Endodermal cell (in vitro differentiated cells): ENCODE results near the gene SIM2. TPM values are rescaled to one million over a fixed set of nuclear protein-coding genes. Genes with fewer than 3 reads are reported as not detected.

ENCODE experiments used
- DNase-seq: peaks from one replicate; pipeline ENCODE4 v3.0.0-alpha.2; 2017
- H3K27ac ChIP-seq: 2 replicates; pipeline ENCODE4 v1.5.1; 2013; ENCODE audit warnings: mild to moderate bottlenecking, low read depth, low read length, moderate library complexity
- H3K27me3 ChIP-seq: 2 replicates; pipeline ENCODE4 v1.6.1; 2013; ENCODE audit warnings: mild to moderate bottlenecking, low read length, moderate library complexity; ENCODE audit not compliant: insufficient read depth, control insufficient read depth, poor library complexity, severe bottlenecking
- H3K36me3 ChIP-seq: 2 replicates; pipeline ENCODE4 v1.7.0; 2013; ENCODE audit warnings: mild to moderate bottlenecking, low read length, moderate library complexity; ENCODE audit not compliant: control insufficient read depth, insufficient read depth
- H3K4me1 ChIP-seq: one replicate; pipeline ENCODE4 v1.7.0; 2013; ENCODE audit warnings: low read length; ENCODE audit not compliant: control insufficient read depth, insufficient read depth
- H3K4me3 ChIP-seq: 2 replicates; pipeline ENCODE4 v1.5.1; 2013; ENCODE audit warnings: mild to moderate bottlenecking, low read length, moderate library complexity
- H3K9ac ChIP-seq: 2 replicates; pipeline ENCODE4 v1.6.1; 2013; ENCODE audit warnings: mild to moderate bottlenecking, low read length, moderate library complexity; ENCODE audit not compliant: poor library complexity, severe bottlenecking; ENCODE audit errors: extremely low read depth
- H3K9me3 ChIP-seq: 2 replicates; pipeline ENCODE4 v1.6.1; 2013; ENCODE audit warnings: mild to moderate bottlenecking, low read length, moderate library complexity; ENCODE audit not compliant: control insufficient read depth
- H3K27ac Mint-ChIP-seq: 2 replicates; pipeline ENCODE4 v1.8.0; 2020; ENCODE audit warnings: mixed read lengths
- H3K27me3 Mint-ChIP-seq: 2 replicates; pipeline ENCODE4 v1.8.0; 2021; ENCODE audit warnings: mild to moderate bottlenecking, mixed read lengths; ENCODE audit not compliant: insufficient read depth
- H3K36me3 Mint-ChIP-seq: 2 replicates; pipeline ENCODE4 v1.8.0; 2020; ENCODE audit warnings: low read depth, mixed read lengths
- H3K4me1 Mint-ChIP-seq: 2 replicates; pipeline ENCODE4 v1.8.0; 2020; ENCODE audit warnings: mixed read lengths
- H3K4me3 Mint-ChIP-seq: 2 replicates; pipeline ENCODE4 v1.8.0; 2020; ENCODE audit warnings: mild to moderate bottlenecking, moderate library complexity, mixed read lengths
- H3K9me3 Mint-ChIP-seq: 2 replicates; pipeline ENCODE4 v1.8.0; 2020; ENCODE audit warnings: mild to moderate bottlenecking, mixed read lengths
- CTCF ChIP-seq: fragments of 200-600 bp; sonication (generic); conservative IDR thresholded peaks from 2 replicates; pipeline ENCODE4 v1.5.0; 2021; ENCODE audit warnings: antibody characterized with exemption, mild to moderate bottlenecking
- WGBS, 2 experiments: methylation state at CpG; one replicate each; pipeline versions ENCODE4 v1.1.5 to v1.1.7; 2013; ENCODE audit warnings: missing lambda C conversion rate in 2 of 2, mixed read lengths in 1 of 2; ENCODE audit not compliant: insufficient coverage in 1 of 2, insufficient read length in 1 of 2; 5-methylcytosine and 5-hydroxymethylcytosine counted together
- total RNA-seq, 2 donors: library from RNA; stranded (reverse); fragmentation: NEBNext Ultra II Directional in 1 of 2; extraction: Animal tissue kit (Norgen Biotek cat#: 25700) in 1 of 2; gene quantifications; 2 replicates in 1 of 2; 3 replicates in 1 of 2; pipeline ENCODE4 v1.2.1, GENCODE V29; 2021

The SIM2 gene
- total RNA-seq, 2 donors from 2014 or later, result not detected

- H3K27me3 ChIP-seq, result peaks cover 23% of the 10 kb centered on the region
- H3K9me3 ChIP-seq, result peaks cover 17% of the 10 kb centered on the region
- peaks cover 20% of the 10 kb centered on the region for H3K9me3 Mint-ChIP-seq
- no peak for TF ChIP-seq CTCF
- H3K36me3 ChIP-seq, result no peaks in the 10 kb centered on the region
- H3K27ac ChIP-seq, result no peak overlapping the region
- DNase-seq, result no peak
- no peak overlapping the region for H3K4me3 ChIP-seq
- H3K9ac ChIP-seq, result no peak overlapping the region
- WGBS, 2 experiments, result 89 to 100% methylated on average over 1 to 2 of the region's 2 CpGs
- H3K4me3 Mint-ChIP-seq, result no peak overlapping the region
- H3K4me1 ChIP-seq, result no peaks in the 10 kb centered on the region
- no peak overlapping the region for H3K27ac Mint-ChIP-seq
- peaks cover 13% of the 10 kb centered on the region for H3K4me1 Mint-ChIP-seq
- peaks cover 89% of the 10 kb centered on the region for H3K27me3 Mint-ChIP-seq
- no peaks in the 10 kb centered on the region for H3K36me3 Mint-ChIP-seq
Measured at GRCh38 chr21:36678538-36678937, 20.4 kb upstream of the SIM2 start.

DNA sequence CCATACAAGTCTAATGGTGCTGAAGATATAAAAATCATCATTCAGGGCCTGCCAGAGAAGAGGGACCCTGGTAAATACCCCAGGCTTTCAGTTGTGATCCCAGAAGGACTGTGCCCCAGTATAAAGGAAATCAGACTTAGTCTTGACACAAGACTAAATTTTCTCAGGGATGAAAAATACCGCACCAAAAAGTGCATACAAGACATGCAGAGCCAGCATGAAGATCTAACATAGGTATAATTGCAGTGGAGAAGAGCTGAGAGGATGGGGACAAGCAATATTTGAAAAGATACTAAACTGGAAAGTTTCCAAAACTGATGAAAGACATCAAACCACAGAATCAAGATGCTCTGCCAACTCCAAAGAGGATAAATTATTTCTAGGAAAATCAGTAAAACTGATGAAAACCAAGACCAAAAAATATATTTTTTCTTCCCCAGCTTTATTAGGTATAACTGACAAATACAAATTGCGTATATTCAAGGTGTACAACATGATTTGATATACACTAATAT, 17.7 kb upstream of the SIM2 start:
- Histone ChIP-seq H3K9me3 (peaks cover 17% of the 10 kb centered on the region), H3K36me3 (no peaks in the 10 kb centered on the region), H3K4me1 (no peaks in the 10 kb centered on the region), H3K9ac (no peak overlapping the region), H3K27me3 (peaks cover 46% of the 10 kb centered on the region), H3K27ac (no peak overlapping the region), H3K4me3 (no peak overlapping the region)
- 83 to 86% methylated on average over 1 to 2 of the region's 2 CpGs for WGBS, 2 experiments
- Mint-ChIP-seq H3K27ac (no peak overlapping the region), H3K27me3 (peaks cover 94% of the 10 kb centered on the region), H3K4me1 (peaks cover 9% of the 10 kb centered on the region), H3K36me3 (no peaks in the 10 kb centered on the region), H3K9me3 (peaks cover 20% of the 10 kb centered on the region), H3K4me3 (no peak overlapping the region)
- TF ChIP-seq CTCF, result no peak
- no peak for DNase-seq

- Histone ChIP-seq H3K9ac (no peak overlapping the region), H3K4me3 (no peak overlapping the region), H3K4me1 (no peaks in the 10 kb centered on the region), H3K36me3 (no peaks in the 10 kb centered on the region), H3K9me3 (peaks cover 17% of the 10 kb centered on the region), H3K27ac (no peak overlapping the region), H3K27me3 (peaks cover 64% of the 10 kb centered on the region)
- Mint-ChIP-seq H3K4me3 (no peak overlapping the region), H3K36me3 (no peaks in the 10 kb centered on the region), H3K4me1 (no peaks in the 10 kb centered on the region), H3K27me3 (peaks cover 94% of the 10 kb centered on the region), H3K27ac (no peak overlapping the region), H3K9me3 (peaks cover 19% of the 10 kb centered on the region)
- no peak for TF ChIP-seq CTCF
- DNase-seq, result no peak
- WGBS, 2 experiments, result 29 to 81% methylated on average over 1 of the region's 2 CpGs
Measured at GRCh38 chr21:36684957-36685714, 13.8 kb upstream of the SIM2 start.
